IPS-18c (cell line): ENCODE results near the gene PBXIP1.
"Not testable (repeated sequence)": the region's sequence is repeated elsewhere in the genome, so short reads cannot be mapped to it uniquely, and the experiment has no call there.

Source experiments
- H3K4me3 ChIP-seq: 2 replicates; pipeline ENCODE4 v1.7.0; 2013; ENCODE audit warnings: low read depth, mild to moderate bottlenecking, low read length, moderate library complexity; ENCODE audit not compliant: insufficient read depth
- H3K9me3 ChIP-seq: one replicate; pipeline ENCODE4 v1.6.1; 2013; ENCODE audit warnings: mild to moderate bottlenecking, low read length, moderate library complexity; ENCODE audit not compliant: control insufficient read depth, insufficient read depth

Gene PBXIP1

DNA sequence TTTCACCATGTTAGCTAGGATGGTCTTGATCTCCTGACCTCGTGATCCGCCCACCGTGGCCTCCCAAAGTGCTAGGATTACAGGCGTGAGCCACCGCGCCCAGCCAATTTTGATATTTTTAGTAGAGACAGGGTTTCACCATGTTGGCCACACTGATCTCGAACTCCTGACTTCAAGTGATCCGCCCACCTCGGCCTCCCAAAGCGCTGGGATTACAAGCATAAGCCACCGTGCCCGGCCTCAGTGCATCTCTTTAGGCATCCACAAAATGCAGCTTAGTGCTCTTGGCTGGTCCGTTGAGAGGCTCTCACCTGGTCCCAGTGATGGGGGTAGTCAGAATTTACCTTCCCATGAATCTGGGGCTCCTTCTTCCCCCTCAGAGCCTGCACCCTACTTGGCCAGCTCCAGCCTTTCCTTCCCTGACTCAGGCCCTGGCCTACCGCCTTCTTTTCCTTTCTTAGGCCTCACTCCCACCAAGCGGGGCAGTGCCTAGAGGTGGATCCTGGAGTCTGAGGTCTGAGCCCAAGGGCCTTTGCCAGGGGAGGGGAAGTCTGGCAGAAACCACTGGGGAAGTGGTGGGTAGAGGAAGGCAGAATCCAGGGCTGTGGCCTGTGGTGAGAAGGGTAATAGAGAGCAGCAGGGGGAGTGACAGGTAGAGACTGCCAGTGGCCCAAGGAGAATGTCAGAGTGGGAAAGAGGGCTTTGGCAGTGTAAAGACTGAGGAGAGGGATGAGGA lies 41.2 kb upstream of the PBXIP1 start:
- Histone ChIP-seq H3K9me3 (no peaks in the 10 kb centered on the region), H3K4me3 (no peak overlapping the region)

- H3K4me3 ChIP-seq, H3K9me3 ChIP-seq: not testable (repeated sequence)
Measured at GRCh38 chr1:154995301-154995983, 39.5 kb upstream of the PBXIP1 start.

DNA sequence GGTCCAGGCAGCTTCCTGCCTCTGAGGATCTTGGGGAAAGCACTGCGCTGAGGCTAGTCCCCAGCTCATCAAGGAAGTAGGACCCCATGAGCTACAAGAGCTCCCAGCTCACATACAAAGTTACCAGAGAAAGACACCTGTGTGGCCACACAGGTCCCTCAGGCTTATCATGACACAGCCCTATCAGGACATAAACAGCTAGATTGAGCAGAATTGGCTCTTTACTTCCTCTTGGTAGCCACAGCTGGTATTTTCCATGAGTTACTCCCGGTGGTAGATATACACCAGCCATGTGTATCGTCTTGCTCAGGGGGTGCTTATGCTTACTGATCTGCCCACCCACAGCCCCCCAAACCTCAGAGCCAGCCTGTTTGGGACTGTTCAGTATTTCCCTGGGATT lies 38.7 kb upstream of the PBXIP1 start:
- Histone ChIP-seq H3K9me3 (no peaks in the 10 kb centered on the region), H3K4me3 (no peak overlapping the region)

DNA sequence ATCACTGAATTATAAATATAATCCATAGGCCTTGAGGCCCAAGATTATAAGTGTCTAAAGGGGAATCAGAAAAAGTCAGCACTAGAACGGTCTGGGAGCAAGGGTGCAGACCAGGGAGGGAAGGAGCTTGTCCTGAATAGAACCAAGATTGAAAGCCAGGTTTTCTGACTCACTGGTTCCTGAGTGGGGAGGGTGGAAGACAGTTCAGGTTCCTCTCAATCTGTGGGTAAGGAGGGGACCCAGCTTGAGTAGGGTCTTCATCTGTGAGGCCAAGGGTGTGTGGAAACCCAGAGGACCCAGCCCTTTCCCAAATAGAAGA lies 38.3 kb upstream of the PBXIP1 start:
- H3K4me3 ChIP-seq, result no peak overlapping the region
- H3K9me3 ChIP-seq, result no peaks in the 10 kb centered on the region

DNA sequence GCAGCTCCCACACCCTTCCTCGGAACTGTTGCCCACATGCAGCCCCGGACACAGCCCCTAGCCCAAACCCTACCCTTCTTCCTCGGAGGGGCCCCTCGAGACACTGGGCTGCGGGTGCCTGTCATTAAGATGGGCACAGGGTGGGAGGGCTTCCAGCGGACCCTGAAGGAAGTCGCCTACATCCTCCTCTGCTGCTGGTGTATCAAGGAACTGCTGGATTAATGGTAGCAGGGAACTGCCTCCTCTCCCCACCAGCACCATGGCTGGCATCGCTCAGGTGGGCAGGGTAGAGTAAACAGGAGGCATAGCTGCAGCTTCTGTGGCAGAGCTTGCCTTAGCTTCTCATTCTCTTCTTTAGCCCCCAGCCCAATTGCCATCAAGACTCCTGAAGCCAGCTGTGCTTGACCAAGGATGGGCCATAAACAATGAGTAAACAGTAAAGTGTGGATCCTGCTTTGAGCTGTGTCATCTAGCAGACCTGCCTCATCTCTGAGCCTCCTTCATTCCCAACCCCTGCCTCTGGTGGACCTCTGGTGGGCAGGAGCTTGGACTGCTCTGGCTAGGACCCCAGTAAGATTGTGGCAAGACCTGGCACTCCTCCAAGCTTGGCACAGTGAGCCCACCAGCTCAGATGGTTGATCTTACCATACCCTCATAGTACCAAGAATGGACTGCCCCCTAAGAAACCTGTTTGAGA lies 37.8 kb upstream of the PBXIP1 start, which contains the start of gene LENEP:
TSS of gene LENEP (plus strand) at position 15 of the 697 bp plus-strand sequence. CDS start at position 37, 22 bp downstream.
- H3K9me3 ChIP-seq, result no peaks in the 10 kb centered on the region
- H3K4me3 ChIP-seq, result no peak within 1 kb of the TSS

DNA sequence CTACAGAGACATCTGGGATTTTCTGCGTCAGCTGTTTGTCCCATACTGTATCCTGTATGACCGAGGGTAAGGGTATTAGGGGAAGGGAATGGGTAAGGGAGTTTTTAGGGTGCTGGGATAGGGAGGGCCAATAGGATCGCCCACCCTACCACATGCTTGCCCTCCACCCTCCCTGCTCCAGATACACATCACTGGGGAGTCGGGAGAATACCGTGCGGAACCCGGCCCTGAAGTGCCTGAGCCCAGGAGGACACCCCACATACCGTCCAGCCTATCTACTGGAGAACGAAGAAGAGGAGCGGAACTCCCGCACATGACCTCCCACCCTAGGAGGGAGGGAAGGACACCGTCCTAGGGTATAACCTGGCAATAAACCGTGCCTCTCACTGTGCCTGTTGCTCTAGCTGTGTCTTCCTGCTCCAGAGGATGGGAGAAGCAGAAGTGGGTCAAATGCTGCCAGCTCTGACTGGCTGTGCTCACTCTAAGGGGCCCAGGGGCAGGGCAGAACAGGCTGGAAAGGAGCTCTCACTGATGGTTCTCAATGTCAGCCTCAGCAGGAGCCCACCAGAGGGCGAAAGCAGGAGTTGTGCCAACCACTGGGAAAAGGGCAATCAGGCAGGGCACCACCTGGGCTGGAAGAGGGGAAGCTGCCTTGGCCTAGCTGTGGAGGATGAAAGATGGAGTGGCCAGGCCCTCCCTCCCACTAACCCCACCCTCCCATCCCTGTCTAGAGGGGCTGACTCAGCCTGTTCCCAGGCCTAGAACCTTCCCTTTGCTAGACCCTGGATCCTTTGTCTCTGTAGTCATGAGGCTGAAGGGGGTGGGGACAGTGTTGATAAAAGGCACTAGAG lies 37.0 kb upstream of the PBXIP1 start:
- Histone ChIP-seq H3K9me3 (no peaks in the 10 kb centered on the region), H3K4me3 (no peak overlapping the region)

GRCh38 chr1:154990276-154990675 lies 34.4 kb upstream of the PBXIP1 start:
- H3K9me3 ChIP-seq, result no peaks in the 10 kb centered on the region
- no peak overlapping the region for H3K4me3 ChIP-seq

DNA sequence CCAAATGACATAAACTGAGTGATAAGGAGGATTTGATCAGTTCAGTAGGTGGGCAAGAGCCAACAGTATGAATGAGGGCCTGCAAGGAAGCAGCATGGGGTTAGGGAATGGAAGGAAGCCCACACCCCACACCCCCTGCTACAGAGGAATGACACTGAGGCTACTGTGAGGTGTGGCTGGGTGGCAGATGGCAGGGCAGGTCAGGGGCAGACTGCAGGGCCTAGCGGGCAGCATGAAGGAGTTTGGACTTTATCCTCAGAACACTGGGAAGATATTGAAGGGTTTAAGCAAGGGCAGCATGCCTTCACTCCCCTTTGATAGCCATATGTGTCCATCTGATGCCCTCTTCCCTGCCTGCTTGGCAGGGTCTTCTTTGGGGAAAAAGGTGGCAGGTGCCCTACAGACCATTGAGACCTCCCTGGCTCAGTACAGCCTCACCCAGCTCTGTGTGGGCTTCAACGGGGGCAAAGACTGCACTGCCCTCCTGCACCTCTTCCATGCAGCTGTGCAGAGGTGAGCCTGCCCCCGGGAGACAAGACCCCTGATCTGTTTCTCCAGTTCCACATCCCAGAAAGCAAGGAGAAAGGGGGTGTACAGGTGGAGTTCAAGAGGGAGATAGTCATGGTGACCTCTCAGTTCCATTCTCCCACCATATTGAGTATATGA lies 33.4 kb upstream of the PBXIP1 start:
- no peaks in the 10 kb centered on the region for H3K9me3 ChIP-seq
- H3K4me3 ChIP-seq, result no peak overlapping the region

- Histone ChIP-seq H3K4me3 (no peak overlapping the region), H3K9me3 (no peaks in the 10 kb centered on the region)
Measured at GRCh38 chr1:154988058-154988954, 32.4 kb upstream of the PBXIP1 start.

- Histone ChIP-seq H3K9me3 (no peaks in the 10 kb centered on the region), H3K4me3 (no peak overlapping the region)
Measured at GRCh38 chr1:154987326-154987725, 31.4 kb upstream of the PBXIP1 start.

- H3K4me3 ChIP-seq, H3K9me3 ChIP-seq: not testable (repeated sequence)
Measured at GRCh38 chr1:154986736-154987135, 30.8 kb upstream of the PBXIP1 start.

DNA sequence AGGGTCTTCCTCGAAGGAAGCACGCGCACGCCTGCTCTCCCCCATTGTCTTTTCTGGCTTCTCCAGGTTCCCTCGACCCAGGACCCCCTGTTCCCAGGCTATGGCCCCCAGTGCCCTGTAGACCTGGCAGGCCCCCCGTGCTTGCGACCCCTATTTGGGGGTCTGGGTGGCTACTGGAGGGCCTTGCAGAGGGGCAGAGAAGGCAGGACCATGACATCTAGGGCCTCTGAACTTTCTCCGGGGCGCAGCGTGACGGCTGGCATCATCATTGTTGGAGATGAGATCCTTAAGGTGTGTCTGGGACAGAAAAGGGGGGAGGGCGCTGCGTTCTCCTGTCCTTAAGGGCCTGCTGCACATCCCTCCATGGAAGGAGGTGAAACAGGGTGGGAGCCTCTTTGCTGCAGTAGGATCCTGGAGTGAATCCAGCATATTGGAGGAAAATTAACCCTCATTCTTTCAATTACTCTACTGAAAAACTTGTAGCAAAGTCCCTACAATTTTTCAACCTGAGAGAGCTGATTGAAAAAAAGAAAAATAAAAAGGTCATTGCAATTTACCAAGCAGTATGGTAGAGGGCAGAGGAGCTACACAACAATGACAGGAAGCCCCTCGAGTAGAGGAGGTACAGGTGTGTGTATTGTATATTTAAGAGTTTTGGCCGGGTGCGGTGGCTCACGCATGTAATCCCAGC lies 28.0 kb upstream of the PBXIP1 start:
- H3K9me3 ChIP-seq, result no peaks in the 10 kb centered on the region
- H3K4me3 ChIP-seq, result peak overlapping the region; percentile 71

DNA sequence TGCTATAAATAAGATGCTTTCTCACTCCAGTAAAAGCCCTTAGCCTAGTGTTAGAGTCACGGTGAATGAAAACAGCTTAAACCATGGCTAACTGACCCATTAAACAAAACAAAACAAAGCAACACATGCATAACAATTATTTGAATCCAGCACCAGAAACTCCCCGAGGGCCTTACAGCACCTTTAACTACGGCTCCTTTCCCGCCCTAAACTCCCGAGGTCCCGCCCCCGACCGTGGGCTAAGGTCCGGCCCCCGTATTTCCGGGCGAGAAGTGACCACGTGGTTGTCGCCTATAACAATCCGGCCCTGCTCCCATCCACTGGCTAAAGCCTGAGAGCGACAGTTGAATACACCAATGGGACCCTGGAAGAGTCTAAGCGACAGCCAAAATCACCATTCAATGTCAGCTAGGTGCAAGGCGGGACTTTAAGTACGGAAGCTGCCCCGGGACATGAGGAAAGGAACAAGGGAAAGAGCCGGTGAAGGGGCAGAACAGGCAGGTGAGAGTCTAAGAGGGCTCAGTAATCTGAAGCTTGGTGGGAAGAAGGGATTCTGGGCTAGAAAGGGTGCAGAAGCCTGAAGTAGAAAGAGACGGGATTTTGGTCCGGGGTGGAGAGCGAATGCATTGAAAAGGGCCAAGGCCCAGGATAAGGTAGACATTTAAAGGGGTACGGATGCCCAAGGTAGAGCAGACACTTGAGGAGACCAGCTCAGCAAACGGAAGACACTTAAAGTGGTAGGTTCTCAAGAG lies 27.2 kb upstream of the PBXIP1 start, which contains the start of gene FLAD1:
TSS of gene FLAD1 (plus strand) at position 448 of the 752 bp plus-strand sequence. CDS start 351 bp downstream, outside the sequence.
- H3K9me3 ChIP-seq, result no peaks in the 10 kb centered on the region
- peak within 1 kb of the TSS; percentile 71 for H3K4me3 ChIP-seq

DNA sequence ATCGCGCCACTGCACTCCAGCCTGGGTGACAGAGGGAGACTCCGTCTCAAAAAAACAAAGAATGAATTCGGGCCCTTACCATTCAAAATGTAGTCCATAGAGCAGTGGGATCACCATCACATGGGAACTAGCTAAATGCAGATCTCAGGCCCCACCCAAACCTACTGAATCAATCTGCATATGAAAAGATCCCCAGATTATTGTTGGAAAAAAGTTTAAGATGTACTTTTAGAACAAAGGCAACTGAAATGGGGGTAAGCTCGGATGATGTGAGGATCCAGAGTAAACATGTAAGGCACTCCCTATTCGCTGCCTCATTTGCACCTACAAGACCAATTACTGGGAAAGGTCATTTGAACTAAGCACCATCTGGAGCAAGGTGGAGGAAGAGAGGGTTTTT lies 26.4 kb upstream of the PBXIP1 start:
- Histone ChIP-seq H3K4me3 (peak overlapping the region; percentile 34), H3K9me3 (no peaks in the 10 kb centered on the region)

GRCh38 chr1:154978360-154978759 lies 22.5 kb upstream of the PBXIP1 start:
- no peak overlapping the region for H3K4me3 ChIP-seq
- H3K9me3 ChIP-seq, result no peaks in the 10 kb centered on the region
